Activated naive CD8-positive, alpha-beta T cell (primary cell): Measurements from ENCODE around the gene DAZ4.
"Not testable (repeated sequence)": the region's sequence is repeated elsewhere in the genome, so short reads cannot be mapped to it uniquely, and the experiment has no call there.

Experiments used
- H3K27ac Mint-ChIP-seq: one replicate; pipeline ENCODE4 v1.8.0; 2021; ENCODE audit warnings: mixed read lengths
- H3K27me3 Mint-ChIP-seq: one replicate; pipeline ENCODE4 v1.8.0; 2021; ENCODE audit warnings: mixed read lengths
- H3K36me3 Mint-ChIP-seq: one replicate; pipeline ENCODE4 v1.8.0; 2021; ENCODE audit warnings: mixed read lengths
- H3K4me1 Mint-ChIP-seq: one replicate; pipeline ENCODE4 v1.8.0; 2021; ENCODE audit warnings: low read depth, mixed read lengths
- H3K4me3 Mint-ChIP-seq: one replicate; pipeline ENCODE4 v1.8.0; 2021; ENCODE audit warnings: mild to moderate bottlenecking, mixed read lengths
- H3K9me3 Mint-ChIP-seq: one replicate; pipeline ENCODE4 v1.8.0; 2021; ENCODE audit warnings: low read depth, mixed read lengths

The DAZ4 gene, protein sequence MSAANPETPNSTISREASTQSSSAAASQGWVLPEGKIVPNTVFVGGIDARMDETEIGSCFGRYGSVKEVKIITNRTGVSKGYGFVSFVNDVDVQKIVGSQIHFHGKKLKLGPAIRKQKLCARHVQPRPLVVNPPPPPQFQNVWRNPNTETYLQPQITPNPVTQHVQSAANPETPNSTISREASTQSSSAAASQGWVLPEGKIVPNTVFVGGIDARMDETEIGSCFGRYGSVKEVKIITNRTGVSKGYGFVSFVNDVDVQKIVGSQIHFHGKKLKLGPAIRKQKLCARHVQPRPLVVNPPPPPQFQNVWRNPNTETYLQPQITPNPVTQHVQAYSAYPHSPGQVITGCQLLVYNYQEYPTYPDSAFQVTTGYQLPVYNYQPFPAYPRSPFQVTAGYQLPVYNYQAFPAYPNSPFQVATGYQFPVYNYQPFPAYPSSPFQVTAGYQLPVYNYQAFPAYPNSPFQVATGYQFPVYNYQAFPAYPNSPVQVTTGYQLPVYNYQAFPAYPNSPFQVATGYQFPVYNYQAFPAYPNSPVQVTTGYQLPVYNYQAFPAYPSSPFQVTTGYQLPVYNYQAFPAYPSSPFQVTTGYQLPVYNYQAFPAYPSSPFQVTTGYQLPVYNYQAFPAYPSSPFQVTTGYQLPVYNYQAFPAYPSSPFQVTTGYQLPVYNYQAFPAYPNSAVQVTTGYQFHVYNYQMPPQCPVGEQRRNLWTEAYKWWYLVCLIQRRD

DNA sequence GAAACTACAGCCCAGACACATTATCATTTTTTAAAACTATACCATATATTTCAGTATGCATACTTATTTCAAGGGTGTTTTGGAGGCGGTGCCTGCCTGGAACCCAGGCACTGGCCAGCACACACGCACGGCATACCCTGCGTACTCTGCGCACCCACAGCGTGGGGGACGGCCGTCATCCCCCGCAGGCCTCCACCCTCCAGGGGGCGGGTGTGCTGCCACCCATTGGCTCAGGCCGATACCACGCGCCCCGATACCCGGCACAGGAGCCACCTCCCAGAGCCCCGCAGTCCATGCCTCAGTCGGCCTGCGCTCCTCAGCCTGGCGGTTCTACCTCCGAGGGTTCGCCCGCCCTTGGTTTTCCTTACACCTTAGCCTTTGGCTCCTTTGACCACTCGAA is at the start of gene DAZ4:
DAZ4 (plus strand) TSS at position 301 of the 400 bp plus-strand sequence. CDS start 208 bp downstream, outside the sequence.
- not testable (repeated sequence) for H3K36me3 Mint-ChIP-seq, H3K9me3 Mint-ChIP-seq, H3K27ac Mint-ChIP-seq, H3K27me3 Mint-ChIP-seq, H3K4me3 Mint-ChIP-seq, H3K4me1 Mint-ChIP-seq

DNA sequence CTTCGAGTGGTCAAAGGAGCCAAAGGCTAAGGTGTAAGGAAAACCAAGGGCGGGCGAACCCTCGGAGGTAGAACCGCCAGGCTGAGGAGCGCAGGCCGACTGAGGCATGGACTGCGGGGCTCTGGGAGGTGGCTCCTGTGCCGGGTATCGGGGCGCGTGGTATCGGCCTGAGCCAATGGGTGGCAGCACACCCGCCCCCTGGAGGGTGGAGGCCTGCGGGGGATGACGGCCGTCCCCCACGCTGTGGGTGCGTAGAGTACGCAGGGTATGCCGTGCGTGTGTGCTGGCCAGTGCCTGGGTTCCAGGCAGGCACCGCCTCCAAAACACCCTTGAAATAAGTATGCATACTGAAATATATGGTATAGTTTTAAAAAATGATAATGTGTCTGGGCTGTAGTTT is 20.4 kb upstream of the DAZ4 start, which contains the start of gene DAZ3:
DAZ3 (minus strand) TSS at position 101 of the 400 bp plus-strand sequence. CDS start 208 bp downstream, outside the sequence.
- not testable (repeated sequence) for H3K36me3 Mint-ChIP-seq, H3K27me3 Mint-ChIP-seq, H3K4me1 Mint-ChIP-seq, H3K9me3 Mint-ChIP-seq, H3K4me3 Mint-ChIP-seq, H3K27ac Mint-ChIP-seq

DNA sequence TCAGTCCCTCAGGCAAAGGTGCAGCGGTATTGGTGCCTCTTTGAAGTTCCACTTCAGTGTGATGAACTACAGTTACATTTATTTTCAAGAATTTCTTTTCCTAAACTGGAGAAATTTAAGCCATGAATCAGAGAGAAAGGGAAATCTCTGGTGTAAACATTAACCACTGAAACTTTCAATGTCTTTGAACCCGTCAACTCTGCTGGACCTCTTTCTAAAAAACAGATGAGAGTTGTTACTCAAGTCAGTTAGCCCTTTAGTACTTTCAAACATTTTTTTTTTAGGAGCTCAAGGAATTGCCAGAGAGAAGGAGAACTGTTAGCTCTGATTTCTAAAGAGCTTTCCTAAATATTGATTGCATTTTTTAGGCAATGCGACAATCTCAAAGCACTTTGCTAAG is 11.9 kb upstream of the DAZ4 start:
- not testable (repeated sequence) for H3K4me1 Mint-ChIP-seq, H3K4me3 Mint-ChIP-seq, H3K9me3 Mint-ChIP-seq, H3K27ac Mint-ChIP-seq, H3K27me3 Mint-ChIP-seq, H3K36me3 Mint-ChIP-seq

DNA sequence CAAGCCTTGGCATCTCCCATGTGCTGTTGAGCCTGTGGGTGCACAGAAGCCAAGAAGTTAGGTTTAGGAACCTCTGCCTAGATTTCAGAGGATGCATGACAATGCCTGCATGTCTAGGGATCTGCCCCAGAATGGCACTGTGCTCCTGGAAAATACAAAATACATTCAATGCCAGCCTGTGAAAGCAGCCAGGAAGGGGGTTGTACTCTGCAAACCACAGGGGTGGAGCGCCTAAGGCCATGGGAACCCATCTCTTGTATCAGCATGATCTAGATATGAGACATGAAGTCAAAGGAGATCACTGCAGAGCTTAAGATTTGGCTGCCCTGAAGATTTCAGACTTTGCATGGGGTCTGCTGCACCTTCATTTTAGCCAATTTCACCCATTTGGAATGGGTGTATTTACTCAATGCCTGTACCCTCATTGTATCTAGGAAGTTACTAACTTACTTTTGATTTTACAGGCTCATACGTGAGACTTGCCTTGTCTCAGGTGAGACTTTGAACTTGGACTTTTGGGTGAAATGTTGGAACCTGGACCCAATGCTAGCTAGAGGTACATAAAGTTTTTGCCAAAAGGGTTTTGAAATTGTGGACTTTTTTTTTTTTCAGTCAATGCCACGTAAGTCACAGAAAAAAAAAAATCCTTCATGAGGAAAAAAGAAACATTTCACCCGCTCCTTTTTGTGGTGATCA is 9.4 kb upstream of the DAZ4 start:
- H3K27ac Mint-ChIP-seq, H3K36me3 Mint-ChIP-seq, H3K9me3 Mint-ChIP-seq, H3K27me3 Mint-ChIP-seq, H3K4me3 Mint-ChIP-seq, H3K4me1 Mint-ChIP-seq: not testable (repeated sequence)

DNA sequence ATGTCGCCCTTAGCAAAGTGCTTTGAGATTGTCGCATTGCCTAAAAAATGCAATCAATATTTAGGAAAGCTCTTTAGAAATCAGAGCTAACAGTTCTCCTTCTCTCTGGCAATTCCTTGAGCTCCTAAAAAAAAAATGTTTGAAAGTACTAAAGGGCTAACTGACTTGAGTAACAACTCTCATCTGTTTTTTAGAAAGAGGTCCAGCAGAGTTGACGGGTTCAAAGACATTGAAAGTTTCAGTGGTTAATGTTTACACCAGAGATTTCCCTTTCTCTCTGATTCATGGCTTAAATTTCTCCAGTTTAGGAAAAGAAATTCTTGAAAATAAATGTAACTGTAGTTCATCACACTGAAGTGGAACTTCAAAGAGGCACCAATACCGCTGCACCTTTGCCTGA is 8.7 kb upstream of the DAZ4 start:
- H3K4me1 Mint-ChIP-seq, H3K9me3 Mint-ChIP-seq, H3K27me3 Mint-ChIP-seq, H3K4me3 Mint-ChIP-seq, H3K36me3 Mint-ChIP-seq, H3K27ac Mint-ChIP-seq: not testable (repeated sequence)
